Tibial nerve (tissue), 4 donors: ENCODE measurements around the gene ANKRD42. TPM values are rescaled to one million over a fixed set of nuclear protein-coding genes. Genes with fewer than 3 reads are reported as not detected.
A peak's percentile ranks its signal among the peaks of the same experiment; 100 is the strongest.

Experiments
- DNase-seq, 2 donors: peaks; one replicate each; pipeline ENCODE4 v3.0.0-alpha.2; 2019; ENCODE audit warnings: low spot score in 2 of 2
- H3K27ac ChIP-seq, 4 donors: fragments of 200-600 bp; sonication (generic) in 3 of 4; one replicate each; pipeline ENCODE4 v1.5.1; 2017 to 2019; ENCODE audit warnings: mild to moderate bottlenecking in 1 of 4
- H3K27me3 ChIP-seq, 2 donors: fragments of 200-600 bp; sonication (generic) in 1 of 2; one replicate each; pipeline versions ENCODE4 v1.5.1 to v1.6.0; 2017 to 2019
- H3K36me3 ChIP-seq, 3 donors: fragments of 200-600 bp; sonication (generic); one replicate each; pipeline ENCODE4 v1.5.1; 2018 to 2019
- H3K4me1 ChIP-seq, 4 donors: fragments of 200-600 bp; sonication (generic) in 3 of 4; one replicate each; pipeline ENCODE4 v1.5.1; 2017 to 2019
- H3K4me3 ChIP-seq, 4 donors: fragments of 200-600 bp; sonication (generic) in 3 of 4; one replicate each; pipeline ENCODE4 v1.5.1; 2017 to 2019; ENCODE audit warnings: mild to moderate bottlenecking in 1 of 4, moderate library complexity in 1 of 4
- H3K9me3 ChIP-seq, 4 donors: fragments of 200-600 bp; sonication (generic) in 3 of 4; one replicate each; pipeline ENCODE4 v1.5.1; 2017 to 2019
- EP300 ChIP-seq, 2 donors: sonication (generic); formaldehyde crosslinking; IDR thresholded peaks; one replicate each; pipeline ENCODE4 v1.6.1; 2017; ENCODE audit warnings: antibody characterized with exemption in 2 of 2, mild to moderate bottlenecking in 1 of 2
- POLR2A ChIP-seq, 2 donors: fragments of 450-650 bp; IDR thresholded peaks; one replicate each; pipeline ENCODE4 v1.6.1; 2017; ENCODE audit warnings: antibody characterized with exemption in 2 of 2, mild to moderate bottlenecking in 2 of 2, moderate library complexity in 2 of 2
- WGBS, 2 donors: methylation state at CpG; one replicate each; pipeline ENCODE4 v1.1.5; 2018; 5-methylcytosine and 5-hydroxymethylcytosine counted together
- total RNA-seq, 4 donors: library from RNA; depleted of rRNA; stranded (reverse); fragments of >200 nt; gene quantifications; one replicate each; pipeline ENCODE4 v1.1.0, GENCODE V29; 2016
- TF ChIP-seq, protein P1 (sequence below), 5 experiments: fragments of 200-600 bp in 3 of 5; fragments of 450-650 bp in 2 of 5; sonication (generic) in 3 of 5; IDR thresholded peaks; one replicate each; pipeline ENCODE4 v1.5.1; 2016 to 2019; ENCODE audit warnings: antibody characterized with exemption in 5 of 5, mild to moderate bottlenecking in 3 of 5, moderate library complexity in 2 of 5

The ANKRD42 gene
- total RNA-seq, 4 donors from 2014 or later: 10.3 to 13.2 (median 13.1) TPM

DNA sequence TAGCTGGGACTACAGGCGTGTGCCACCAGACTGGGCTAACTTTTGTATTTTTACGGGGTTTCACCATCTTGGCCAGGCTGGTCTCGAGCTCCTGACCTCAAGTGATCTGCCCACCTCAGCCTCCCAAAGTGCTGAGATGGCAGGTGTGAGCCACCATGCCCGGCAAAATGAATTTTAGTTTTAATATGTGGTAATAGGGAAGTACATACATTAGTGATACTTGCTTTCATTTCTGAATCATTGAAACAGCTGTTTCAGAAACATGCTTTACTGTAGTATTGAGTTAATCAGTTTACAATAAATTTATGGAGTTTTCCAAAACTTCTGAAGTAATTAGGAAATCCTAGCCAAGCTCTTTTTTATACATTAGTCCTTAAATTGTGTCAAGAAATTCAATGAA, 21.0 kb upstream of the ANKRD42 start:
- no peak for DNase-seq
- peaks cover 4 to 78% (median 46%) of the 10 kb centered on the region in 4 donors for H3K4me1 ChIP-seq
- H3K27ac ChIP-seq: no peak overlapping the region
- TF ChIP-seq, protein P1, sequence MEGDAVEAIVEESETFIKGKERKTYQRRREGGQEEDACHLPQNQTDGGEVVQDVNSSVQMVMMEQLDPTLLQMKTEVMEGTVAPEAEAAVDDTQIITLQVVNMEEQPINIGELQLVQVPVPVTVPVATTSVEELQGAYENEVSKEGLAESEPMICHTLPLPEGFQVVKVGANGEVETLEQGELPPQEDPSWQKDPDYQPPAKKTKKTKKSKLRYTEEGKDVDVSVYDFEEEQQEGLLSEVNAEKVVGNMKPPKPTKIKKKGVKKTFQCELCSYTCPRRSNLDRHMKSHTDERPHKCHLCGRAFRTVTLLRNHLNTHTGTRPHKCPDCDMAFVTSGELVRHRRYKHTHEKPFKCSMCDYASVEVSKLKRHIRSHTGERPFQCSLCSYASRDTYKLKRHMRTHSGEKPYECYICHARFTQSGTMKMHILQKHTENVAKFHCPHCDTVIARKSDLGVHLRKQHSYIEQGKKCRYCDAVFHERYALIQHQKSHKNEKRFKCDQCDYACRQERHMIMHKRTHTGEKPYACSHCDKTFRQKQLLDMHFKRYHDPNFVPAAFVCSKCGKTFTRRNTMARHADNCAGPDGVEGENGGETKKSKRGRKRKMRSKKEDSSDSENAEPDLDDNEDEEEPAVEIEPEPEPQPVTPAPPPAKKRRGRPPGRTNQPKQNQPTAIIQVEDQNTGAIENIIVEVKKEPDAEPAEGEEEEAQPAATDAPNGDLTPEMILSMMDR (IDR thresholded peaks at IDR 0.05): no peak
- TF ChIP-seq POLR2A (IDR thresholded peaks at IDR 0.05): no peak
- TF ChIP-seq EP300 (IDR thresholded peaks at IDR 0.05): no peak
- no peak overlapping the region for H3K4me3 ChIP-seq
- peaks cover 0 to 76% (median 7%) of the 10 kb centered on the region in 3 donors for H3K36me3 ChIP-seq
- WGBS, 2 donors: 84 to 96% methylated on average over 4 of the region's 4 CpGs
- H3K27me3 ChIP-seq: no peaks in the 10 kb centered on the region
- no peaks in the 10 kb centered on the region for H3K9me3 ChIP-seq

DNA sequence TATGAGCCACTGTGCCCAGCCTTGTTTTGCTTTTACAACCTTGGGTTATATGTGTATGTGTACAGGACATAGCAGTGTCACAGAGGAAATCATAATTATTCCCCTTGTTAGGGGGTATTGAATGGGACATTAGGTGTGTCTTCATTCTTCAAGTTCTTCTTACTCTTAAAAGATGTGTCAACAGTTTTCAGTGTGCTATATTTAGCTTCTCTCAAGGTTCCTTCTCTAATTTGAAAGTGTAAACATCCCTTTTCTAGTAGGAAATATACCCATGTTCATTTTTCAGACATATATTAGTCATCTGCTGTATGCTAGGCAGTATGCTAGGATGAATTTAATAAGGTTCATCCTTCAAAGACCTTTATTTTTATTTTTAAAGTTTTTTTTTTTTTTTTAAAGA, 19.5 kb upstream of the ANKRD42 start:
- Histone ChIP-seq H3K9me3 (no peaks in the 10 kb centered on the region), H3K27ac (peak overlapping the region in 1 of 4 donors; percentile 36), H3K36me3 (peaks cover 0 to 76% (median 2%) of the 10 kb centered on the region in 3 donors), H3K4me3 (no peak overlapping the region), H3K27me3 (no peaks in the 10 kb centered on the region), H3K4me1 (peaks cover 4 to 84% (median 46%) of the 10 kb centered on the region in 4 donors)
- DNase-seq: no peak
- TF ChIP-seq, protein P1 (IDR thresholded peaks at IDR 0.05): no peak

DNA sequence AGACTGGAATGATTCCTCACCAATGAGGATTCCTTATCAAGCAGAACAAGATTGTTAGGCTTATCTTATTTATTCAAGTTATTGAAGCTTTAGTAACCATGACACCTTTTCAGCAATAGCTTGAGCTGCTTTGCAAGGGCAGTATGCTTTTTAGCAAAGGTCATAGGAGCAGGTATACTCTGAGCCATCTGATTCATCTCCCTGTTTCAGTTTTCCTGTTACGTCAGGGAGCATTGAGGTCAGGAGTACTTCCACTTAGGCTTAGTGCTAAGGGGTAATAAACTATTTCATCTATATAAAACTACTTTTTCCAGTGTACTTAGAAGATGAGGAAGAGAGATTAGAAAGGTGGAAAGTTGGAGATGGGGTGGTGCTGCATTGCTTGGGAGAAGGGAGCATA, 17.7 kb upstream of the ANKRD42 start:
- TF ChIP-seq EP300 (IDR thresholded peaks at IDR 0.05) (no peak), POLR2A (IDR thresholded peaks at IDR 0.05) (no peak)
- TF ChIP-seq, protein P1 (IDR thresholded peaks at IDR 0.05): no peak
- peaks cover 3 to 66% (median 34%) of the 10 kb centered on the region in 4 donors for H3K4me1 ChIP-seq

DNA sequence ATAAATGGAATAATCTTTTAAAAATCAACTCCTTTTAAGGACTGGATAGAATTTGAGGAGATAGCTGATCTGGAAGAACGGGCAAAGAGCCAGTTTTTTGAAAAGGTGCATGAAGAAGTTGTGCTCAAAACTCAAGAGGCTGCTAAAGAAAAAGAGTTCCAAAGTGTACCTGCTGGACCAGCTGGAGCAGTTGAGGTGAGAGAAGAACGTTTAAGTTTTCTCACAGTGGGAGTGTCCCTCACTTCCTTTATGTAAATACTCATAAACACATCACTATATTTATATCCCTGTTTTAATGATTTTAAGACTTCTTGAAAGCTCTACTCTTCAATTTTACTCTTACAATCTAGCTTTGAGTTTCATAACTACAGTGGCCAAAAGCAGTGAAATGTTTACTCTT, 11.7 kb upstream of the ANKRD42 start:
- TF ChIP-seq POLR2A (IDR thresholded peaks at IDR 0.05): no peak
- TF ChIP-seq, protein P1 (IDR thresholded peaks at IDR 0.05): no peak
- no peak for TF ChIP-seq EP300 (IDR thresholded peaks at IDR 0.05)
- no peak overlapping the region for H3K4me3 ChIP-seq
- peaks cover 0 to 95% (median 11%) of the 10 kb centered on the region in 3 donors for H3K36me3 ChIP-seq
- peaks cover 0 to 24% (median 0%) of the 10 kb centered on the region in 4 donors for H3K4me1 ChIP-seq
- H3K9me3 ChIP-seq: no peaks in the 10 kb centered on the region
- H3K27ac ChIP-seq: no peak overlapping the region
- 66 to 67% methylated on average over 2 of the region's 2 CpGs for WGBS, 2 donors
- DNase-seq: no peak
- H3K27me3 ChIP-seq: no peaks in the 10 kb centered on the region

More for the DNA sequence above, 17.7 kb upstream of the ANKRD42 start:
- no peak overlapping the region for H3K4me3 ChIP-seq
- no peak for DNase-seq
- 82 to 87% methylated on average over 1 of the region's 1 CpG for WGBS, 2 donors
- H3K36me3 ChIP-seq: peaks cover 0 to 79% (median 6%) of the 10 kb centered on the region in 3 donors
- no peaks in the 10 kb centered on the region for H3K9me3 ChIP-seq
- H3K27me3 ChIP-seq: no peaks in the 10 kb centered on the region
- no peak overlapping the region for H3K27ac ChIP-seq

DNA sequence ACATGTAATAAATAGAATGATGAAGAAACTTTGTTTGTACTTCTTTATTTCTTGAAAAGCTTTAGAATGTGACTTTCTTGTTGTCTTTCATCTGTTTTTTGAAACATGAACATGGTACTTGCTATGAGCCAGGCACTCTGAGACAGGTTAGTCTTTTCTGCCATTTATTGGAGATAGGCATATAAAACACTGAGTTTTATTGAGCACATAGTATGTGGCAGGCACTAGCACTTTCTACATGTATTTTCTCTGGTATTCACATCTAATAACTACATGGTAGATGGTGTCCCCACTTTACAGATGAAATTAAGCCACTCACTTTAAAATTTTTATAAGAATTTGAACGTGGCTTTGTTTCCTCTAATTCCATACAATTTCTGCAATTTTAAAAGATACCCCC, 7.7 kb upstream of the ANKRD42 start:
- Histone ChIP-seq H3K27ac (no peak overlapping the region), H3K4me3 (no peak overlapping the region), H3K9me3 (no peaks in the 10 kb centered on the region), H3K36me3 (peaks cover 0 to 92% (median 5%) of the 10 kb centered on the region in 3 donors), H3K27me3 (no peaks in the 10 kb centered on the region), H3K4me1 (peaks cover 0 to 13% (median 0%) of the 10 kb centered on the region in 4 donors)
- WGBS, 2 donors: 97 to 100% methylated on average over 1 of the region's 1 CpG
- TF ChIP-seq EP300 (IDR thresholded peaks at IDR 0.05) (no peak), POLR2A (IDR thresholded peaks at IDR 0.05) (no peak)
- TF ChIP-seq, protein P1 (IDR thresholded peaks at IDR 0.05): no peak
- no peak for DNase-seq
